HepG2 (cell line): ENCODE measurements around the gene EXOSC7.

Source experiments
- CTCF ChIP-seq: sonication (generic); formaldehyde crosslinking; IDR thresholded peaks from 2 replicates; pipeline ENCODE4 v1.5.0; 2020; ENCODE audit warnings: mild to moderate bottlenecking, missing genetic modification reagents, moderate library complexity
- EZH2 ChIP-seq: conservative IDR thresholded peaks from 2 replicates; pipeline ENCODE4 v1.6.1; 2012; ENCODE audit warnings: mild to moderate bottlenecking, low read depth, low read length, moderate library complexity
- HDAC2 ChIP-seq: sonication (generic); formaldehyde crosslinking; IDR thresholded peaks from 2 replicates; pipeline ENCODE4 v1.4.0; 2020; ENCODE audit warnings: missing genetic modification reagents
- HDAC6 ChIP-seq: fragments of 200-600 bp; sonication (generic); IDR thresholded peaks from 2 replicates; pipeline ENCODE4 v1.7.0; 2017; ENCODE audit warnings: mild to moderate bottlenecking, antibody characterized with exemption, low read length, low read depth
- PBX3 ChIP-seq: sonication (generic); formaldehyde crosslinking; IDR thresholded peaks from 2 replicates; pipeline ENCODE4 v1.8.1; 2023; ENCODE audit warnings: missing genetic modification reagents, inconsistent platforms, borderline replicate concordance
- PCBP1 ChIP-seq: fragments of 200-400 bp; formaldehyde crosslinking; IDR thresholded peaks from 2 replicates; pipeline ENCODE4 v1.6.1; 2017; ENCODE audit warnings: mild to moderate bottlenecking, low read depth, low read length, borderline replicate concordance
- TRIM24 ChIP-seq: sonication (generic); formaldehyde crosslinking; IDR thresholded peaks from 2 replicates; pipeline ENCODE4 v1.8.0; 2022; ENCODE audit warnings: mild to moderate bottlenecking, missing genetic modification reagents
- ZNF549 ChIP-seq: sonication (generic); formaldehyde crosslinking; IDR thresholded peaks from 2 replicates; pipeline ENCODE4 v1.5.0; 2020; ENCODE audit warnings: missing genetic modification reagents
- ZNF740 ChIP-seq: sonication (generic); formaldehyde crosslinking; IDR thresholded peaks from 2 replicates; pipeline ENCODE4 v1.4.0; 2020; ENCODE audit warnings: missing genetic modification reagents
- ZSCAN29 ChIP-seq: sonication (generic); formaldehyde crosslinking; conservative IDR thresholded peaks from 2 replicates; pipeline ENCODE4 v1.4.0; 2020; ENCODE audit warnings: mild to moderate bottlenecking, missing genetic modification reagents
- TF ChIP-seq, protein P1 (sequence below): IDR thresholded peaks from 2 replicates; pipeline ENCODE4 v1.6.1; 2016; ENCODE audit warnings: low read depth, missing genetic modification reagents, missing compliant biosample characterization

DNA sequence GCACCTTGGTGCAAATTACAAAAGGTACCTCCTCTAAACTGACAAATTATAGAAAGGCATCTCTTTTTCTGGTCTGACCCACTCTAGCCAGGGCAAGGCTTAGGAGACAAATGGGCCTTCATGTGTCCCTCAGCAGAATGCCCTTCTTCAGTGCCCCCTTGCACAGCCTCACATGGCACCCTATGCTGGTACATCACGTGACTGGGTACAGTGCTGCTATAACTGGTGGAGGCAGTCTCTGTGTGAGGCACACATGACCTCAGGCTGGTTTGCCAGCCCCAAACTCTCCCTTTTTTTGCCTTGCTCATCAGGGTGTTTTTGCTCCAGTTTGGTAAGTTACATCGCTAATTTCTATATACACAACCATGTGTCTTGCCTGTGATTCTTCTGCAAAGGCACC lies 53.2 kb downstream of the EXOSC7 start:
- no peak for TF ChIP-seq PCBP1
- no peak for TF ChIP-seq ZNF740
- no peak for TF ChIP-seq EZH2
- no peak for TF ChIP-seq TRIM24 (CRISPR knock-in tag)
- TF ChIP-seq CTCF (CRISPR knock-in tag): no peak
- no peak for TF ChIP-seq ZNF549 (CRISPR knock-in tag)
- no peak for TF ChIP-seq HDAC2
- TF ChIP-seq PBX3 (CRISPR knock-in tag): no peak
- TF ChIP-seq, protein P1, sequence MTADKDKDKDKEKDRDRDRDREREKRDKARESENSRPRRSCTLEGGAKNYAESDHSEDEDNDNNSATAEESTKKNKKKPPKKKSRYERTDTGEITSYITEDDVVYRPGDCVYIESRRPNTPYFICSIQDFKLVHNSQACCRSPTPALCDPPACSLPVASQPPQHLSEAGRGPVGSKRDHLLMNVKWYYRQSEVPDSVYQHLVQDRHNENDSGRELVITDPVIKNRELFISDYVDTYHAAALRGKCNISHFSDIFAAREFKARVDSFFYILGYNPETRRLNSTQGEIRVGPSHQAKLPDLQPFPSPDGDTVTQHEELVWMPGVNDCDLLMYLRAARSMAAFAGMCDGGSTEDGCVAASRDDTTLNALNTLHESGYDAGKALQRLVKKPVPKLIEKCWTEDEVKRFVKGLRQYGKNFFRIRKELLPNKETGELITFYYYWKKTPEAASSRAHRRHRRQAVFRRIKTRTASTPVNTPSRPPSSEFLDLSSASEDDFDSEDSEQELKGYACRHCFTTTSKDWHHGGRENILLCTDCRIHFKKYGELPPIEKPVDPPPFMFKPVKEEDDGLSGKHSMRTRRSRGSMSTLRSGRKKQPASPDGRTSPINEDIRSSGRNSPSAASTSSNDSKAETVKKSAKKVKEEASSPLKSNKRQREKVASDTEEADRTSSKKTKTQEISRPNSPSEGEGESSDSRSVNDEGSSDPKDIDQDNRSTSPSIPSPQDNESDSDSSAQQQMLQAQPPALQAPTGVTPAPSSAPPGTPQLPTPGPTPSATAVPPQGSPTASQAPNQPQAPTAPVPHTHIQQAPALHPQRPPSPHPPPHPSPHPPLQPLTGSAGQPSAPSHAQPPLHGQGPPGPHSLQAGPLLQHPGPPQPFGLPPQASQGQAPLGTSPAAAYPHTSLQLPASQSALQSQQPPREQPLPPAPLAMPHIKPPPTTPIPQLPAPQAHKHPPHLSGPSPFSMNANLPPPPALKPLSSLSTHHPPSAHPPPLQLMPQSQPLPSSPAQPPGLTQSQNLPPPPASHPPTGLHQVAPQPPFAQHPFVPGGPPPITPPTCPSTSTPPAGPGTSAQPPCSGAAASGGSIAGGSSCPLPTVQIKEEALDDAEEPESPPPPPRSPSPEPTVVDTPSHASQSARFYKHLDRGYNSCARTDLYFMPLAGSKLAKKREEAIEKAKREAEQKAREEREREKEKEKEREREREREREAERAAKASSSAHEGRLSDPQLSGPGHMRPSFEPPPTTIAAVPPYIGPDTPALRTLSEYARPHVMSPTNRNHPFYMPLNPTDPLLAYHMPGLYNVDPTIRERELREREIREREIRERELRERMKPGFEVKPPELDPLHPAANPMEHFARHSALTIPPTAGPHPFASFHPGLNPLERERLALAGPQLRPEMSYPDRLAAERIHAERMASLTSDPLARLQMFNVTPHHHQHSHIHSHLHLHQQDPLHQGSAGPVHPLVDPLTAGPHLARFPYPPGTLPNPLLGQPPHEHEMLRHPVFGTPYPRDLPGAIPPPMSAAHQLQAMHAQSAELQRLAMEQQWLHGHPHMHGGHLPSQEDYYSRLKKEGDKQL (CRISPR knock-in tag): no peak
- TF ChIP-seq ZSCAN29 (CRISPR knock-in tag): no peak
- TF ChIP-seq HDAC6: no peak
